GM10248 (cell line): ENCODE data around the gene KIF7.

Experiments used
- CTCF ChIA-PET: fragments of 300-600 bp; sonication (Branson Sonifier 250); formaldehyde crosslinking; extraction: SDS; loops from one replicate; lab custom pipeline; 2021; ENCODE audit warnings: antibody characterized with exemption; lab: Yijun Ruan, JAX
- POLR2A ChIA-PET: fragments of 350-650 bp; sonication (Branson Sonifier 250); formaldehyde crosslinking; extraction: SDS; loops from one replicate; lab custom pipeline; 2020; ENCODE audit warnings: antibody characterized with exemption; lab: Yijun Ruan, JAX
- DNase-seq: peaks from one replicate; pipeline ENCODE4 v3.0.0; 2012; ENCODE audit errors: extremely low spot score
- CTCF ChIP-seq: IDR thresholded peaks from 2 replicates; pipeline ENCODE4 v1.5.1; 2012; ENCODE audit warnings: mild to moderate bottlenecking, low read depth; ENCODE audit errors: extremely low read depth, missing control alignments, control extremely low read depth

KIF7 gene

DNA sequence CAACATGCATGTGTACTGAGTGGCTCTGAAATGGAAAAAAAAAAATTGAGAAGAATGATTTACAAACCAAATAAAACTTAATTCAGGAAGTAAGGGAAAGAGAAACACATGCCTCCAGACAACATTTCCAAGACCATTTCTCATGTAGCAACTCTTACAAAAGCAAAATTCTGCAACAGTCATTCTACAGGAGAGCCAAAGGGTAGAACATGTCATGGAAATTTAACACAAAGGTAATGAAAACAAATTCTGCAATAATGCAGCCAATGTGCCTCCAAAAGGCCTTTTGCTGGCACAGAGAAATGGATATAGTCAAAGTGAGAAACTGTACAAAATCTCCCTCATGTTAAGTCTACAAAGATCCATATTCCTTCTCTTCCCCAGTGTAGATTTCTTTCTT is 31.3 kb upstream of the KIF7 start:
- no peak for TF ChIP-seq CTCF
- ChIA-PET CTCF (no interaction called here), POLR2A (no interaction called here)
- DNase-seq = no peak

DNA sequence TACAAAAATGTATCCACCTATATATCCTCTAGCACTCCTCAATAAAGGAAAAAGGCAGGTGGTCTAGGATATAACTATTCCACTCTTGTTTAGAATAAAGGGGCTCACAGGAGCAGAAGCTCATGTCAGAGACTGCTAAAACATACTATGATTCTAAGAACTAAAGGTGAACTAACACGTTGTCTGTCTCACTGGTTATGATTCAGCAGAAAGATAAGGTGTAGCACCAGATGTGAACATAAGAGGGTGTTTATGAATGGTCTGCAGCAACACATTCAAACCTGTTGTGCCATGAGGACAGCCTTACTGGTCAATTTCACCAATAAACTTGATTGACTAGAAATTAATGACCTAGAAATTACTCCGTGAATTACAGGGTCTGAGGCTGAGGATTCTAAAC is 30.7 kb upstream of the KIF7 start:
- CTCF ChIA-PET = interaction anchor here (0.9 kb wide), 1 partner anchor 40 kb away, joined by 3 read pairs; no protein-coding TSS in a partner anchor
- no peak for TF ChIP-seq CTCF
- POLR2A ChIA-PET = no interaction called here
- no peak for DNase-seq

- no peak for TF ChIP-seq CTCF
- ChIA-PET CTCF (interaction anchor here (1.0 to 1.1 kb wide), 2 partner anchors 27 to 35 kb away, joined by 3 read pairs; no protein-coding TSS in a partner anchor), POLR2A (no interaction called here)
- no peak for DNase-seq
These were observed 25.9 kb upstream of the KIF7 start for GRCh38 chr15:89681146-89681545.

GRCh38 chr15:89680282-89680873 is 25.1 kb upstream of the KIF7 start:
- CTCF ChIA-PET = no interaction called here
- DNase-seq = no peak
- POLR2A ChIA-PET = no interaction called here
- no peak for TF ChIP-seq CTCF

DNA sequence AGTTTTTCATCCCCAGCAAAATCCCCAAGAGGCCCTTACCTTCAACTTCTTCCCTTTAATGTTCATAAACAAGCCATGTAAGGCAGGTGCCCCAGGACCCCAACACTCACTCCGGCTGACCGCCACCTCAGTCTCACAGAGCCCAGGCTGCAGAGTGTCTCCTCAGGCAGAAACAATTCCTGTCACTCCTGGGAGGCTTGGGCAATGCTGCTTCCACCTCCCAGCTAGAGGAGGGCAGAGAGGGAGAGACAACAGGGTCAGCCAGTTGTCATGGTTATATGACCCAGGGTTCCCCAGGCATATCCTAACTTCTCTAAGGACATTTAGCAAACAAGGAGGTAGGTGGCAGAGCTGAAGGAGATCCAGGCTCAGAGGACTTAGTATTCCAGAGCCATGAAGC is 23.9 kb upstream of the KIF7 start, which contains the start of gene PLIN1:
TSS of gene PLIN1 (minus strand) at position 156 of the 400 bp plus-strand sequence. CDS start 1,878 bp downstream, outside the sequence.
- CTCF ChIA-PET = no interaction called here
- TF ChIP-seq CTCF = no peak
- POLR2A ChIA-PET = no interaction called here
- no peak for DNase-seq

GRCh38 chr15:89677381-89677780 is 22.1 kb upstream of the KIF7 start:
- POLR2A ChIA-PET = no interaction called here
- no peak for TF ChIP-seq CTCF
- CTCF ChIA-PET = no interaction called here
- no peak for DNase-seq
